Inflammatory macrophage treated with lipopolysaccharide for 1 hour (primary cell): ENCODE results near the gene RBM7.

ENCODE experiments used
- DNase-seq, 2 donors: peaks; one replicate each; pipeline ENCODE4 v3.0.0-alpha.2; 2020 to 2022

RBM7 gene

DNA sequence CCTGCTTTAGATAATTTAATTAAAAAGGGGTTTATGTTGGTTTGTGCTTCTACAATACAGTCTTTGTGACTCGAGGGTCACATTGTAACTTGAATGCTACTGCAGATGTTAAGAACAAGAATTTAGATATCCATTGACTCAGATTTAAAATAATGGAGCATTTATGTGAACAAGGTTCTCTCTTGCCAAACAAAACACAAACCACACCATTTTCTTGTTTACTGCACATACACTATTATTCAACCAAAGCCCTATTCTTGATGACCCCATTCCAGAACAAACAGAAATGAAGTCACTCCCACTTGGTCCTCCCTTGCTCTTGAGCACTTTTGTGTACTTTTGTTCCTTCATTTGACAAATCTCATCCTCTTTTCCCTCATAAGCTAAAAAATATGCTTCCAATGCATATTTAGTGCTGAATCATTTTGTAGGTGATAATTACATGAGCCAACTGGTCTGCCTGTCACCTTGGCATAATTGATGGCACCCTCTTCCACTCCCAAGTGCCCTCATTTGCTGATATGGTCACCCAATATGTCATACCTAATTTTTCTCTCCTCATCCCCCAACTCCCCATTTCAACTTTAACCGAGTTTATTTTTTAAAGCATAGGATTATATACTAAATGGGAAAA is 3.0 kb upstream of the RBM7 start:
- no peak for DNase-seq

- no peak for DNase-seq
Observed at GRCh38 chr11:114398303-114398920, 2.1 kb upstream of the RBM7 start.

DNA sequence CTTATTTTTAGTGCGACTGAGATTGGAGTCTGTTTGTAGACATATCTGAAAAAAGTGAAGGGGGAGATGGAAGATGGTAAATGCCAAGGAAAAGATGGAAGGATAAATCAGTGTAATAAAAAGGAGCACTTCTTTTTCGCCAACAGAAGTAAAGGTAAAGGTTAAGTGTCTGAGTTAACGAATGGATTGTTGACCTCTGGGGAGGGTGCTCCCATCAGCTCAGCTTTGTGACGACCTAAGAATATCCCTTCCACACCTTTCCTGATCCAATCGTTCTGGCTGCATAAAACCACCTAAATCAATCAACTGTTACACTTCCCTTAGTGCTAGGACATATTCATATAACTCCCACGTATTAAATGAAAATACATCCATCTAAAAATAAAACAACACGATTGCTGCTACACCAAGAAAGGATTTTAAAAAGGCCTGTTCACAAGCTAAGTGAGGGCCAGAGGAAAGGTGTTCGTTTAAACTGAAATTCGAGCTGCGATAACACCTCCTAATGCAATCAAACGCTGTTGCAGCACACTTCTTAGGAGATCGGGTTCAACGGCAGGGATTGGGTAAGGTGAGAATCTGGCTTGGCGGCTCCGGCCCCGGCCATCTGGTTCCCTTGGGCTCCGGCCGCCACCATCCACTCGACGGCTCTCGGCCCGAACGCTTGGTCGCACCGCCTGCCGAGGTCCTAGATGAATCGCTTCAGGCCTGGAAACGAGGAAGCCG is 813 bp upstream of the RBM7 start:
- no peak for DNase-seq

- no peak for DNase-seq
Observed at GRCh38 chr11:114400915-114401223, 403 bp downstream of the RBM7 start.

DNA sequence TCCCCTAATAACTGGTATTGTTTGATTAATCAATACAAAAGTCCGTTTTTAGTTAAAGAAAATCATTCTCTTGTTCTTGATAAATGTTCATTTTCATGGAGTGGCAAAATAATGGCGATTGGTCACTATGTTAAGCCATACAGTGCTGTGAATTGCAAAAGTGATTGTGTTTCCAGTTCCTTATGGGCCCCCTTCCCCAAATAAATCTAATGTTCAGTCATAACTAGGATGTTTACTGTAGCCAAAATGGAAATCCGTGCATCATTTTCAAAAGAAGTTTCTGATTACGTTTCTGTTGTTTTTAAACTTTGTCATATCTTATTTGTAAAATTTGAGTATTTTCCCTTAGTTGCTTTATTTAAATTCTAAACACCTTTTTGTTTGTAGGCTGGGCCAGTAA is 845 bp downstream of the RBM7 start:
- DNase-seq: peak; percentile 23 to 46

DNA sequence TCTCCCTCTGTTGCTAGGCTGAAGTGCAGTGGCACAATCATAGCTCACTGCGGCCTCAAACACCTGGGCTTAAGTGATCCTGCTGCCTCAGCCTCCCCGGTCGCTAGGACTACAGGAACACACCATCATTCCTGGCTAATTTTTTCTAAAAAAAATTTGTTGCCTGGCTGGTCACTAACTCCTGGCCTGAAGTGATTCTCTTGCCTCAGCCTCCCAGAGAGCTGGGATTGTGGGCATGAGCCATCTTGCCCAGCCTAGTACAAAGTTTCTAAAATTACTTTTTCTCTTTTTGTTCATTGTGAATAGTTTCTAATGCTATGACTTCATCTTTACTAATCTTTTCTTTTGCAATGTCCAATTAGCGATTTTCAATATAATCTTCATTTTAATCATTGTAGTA is 12.5 kb downstream of the RBM7 start:
- no peak for DNase-seq

GRCh38 chr11:114413958-114414357 is 13.5 kb downstream of the RBM7 start:
- no peak for DNase-seq

GRCh38 chr11:114416441-114416961 is 16.0 kb downstream of the RBM7 start:
- DNase-seq: no peak

- DNase-seq: no peak
Observed at GRCh38 chr11:114426280-114426679, 25.8 kb downstream of the RBM7 start.

DNA sequence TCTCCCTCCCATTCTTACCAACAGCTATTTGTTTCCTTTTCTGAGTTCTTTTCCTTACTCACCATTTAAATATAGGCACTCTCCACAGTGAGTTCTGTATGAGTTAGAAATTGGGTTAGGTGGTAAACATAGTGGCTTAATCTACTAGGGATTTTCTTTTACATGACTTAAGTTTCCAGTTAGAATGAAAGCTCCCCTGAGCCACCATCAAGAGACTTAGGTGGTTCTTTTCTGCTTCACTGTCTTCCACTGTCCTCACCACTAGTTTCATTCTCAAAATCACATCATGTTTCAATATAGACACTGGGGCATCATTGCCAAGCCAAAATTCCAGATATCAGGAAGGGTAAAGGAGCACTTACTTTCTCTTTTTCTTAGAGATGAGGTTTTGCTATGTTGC is 29.8 kb downstream of the RBM7 start:
- DNase-seq: no peak

GRCh38 chr11:114432893-114433292 is 32.4 kb downstream of the RBM7 start:
- DNase-seq: no peak

- no peak for DNase-seq
Observed at GRCh38 chr11:114433376-114433775, 32.9 kb downstream of the RBM7 start.

DNA sequence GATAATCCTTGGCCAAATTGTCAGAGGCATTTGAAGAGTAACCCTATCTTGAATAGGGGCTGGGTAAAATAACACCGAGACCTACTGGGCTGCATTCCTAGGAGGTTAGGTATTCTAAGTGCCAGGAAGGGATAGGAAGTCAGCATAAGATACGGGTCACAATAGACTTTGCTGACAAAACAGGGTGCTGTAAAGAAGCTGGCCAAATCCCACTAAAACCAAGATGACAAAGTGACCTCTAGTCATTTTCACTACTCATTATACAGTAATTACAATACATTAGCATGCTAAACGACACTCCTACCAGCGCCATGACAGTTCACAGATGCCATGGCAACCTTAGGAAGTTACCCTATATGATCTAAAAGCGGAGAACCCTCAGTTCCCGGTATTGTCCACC is 37.8 kb downstream of the RBM7 start:
- no peak for DNase-seq

DNA sequence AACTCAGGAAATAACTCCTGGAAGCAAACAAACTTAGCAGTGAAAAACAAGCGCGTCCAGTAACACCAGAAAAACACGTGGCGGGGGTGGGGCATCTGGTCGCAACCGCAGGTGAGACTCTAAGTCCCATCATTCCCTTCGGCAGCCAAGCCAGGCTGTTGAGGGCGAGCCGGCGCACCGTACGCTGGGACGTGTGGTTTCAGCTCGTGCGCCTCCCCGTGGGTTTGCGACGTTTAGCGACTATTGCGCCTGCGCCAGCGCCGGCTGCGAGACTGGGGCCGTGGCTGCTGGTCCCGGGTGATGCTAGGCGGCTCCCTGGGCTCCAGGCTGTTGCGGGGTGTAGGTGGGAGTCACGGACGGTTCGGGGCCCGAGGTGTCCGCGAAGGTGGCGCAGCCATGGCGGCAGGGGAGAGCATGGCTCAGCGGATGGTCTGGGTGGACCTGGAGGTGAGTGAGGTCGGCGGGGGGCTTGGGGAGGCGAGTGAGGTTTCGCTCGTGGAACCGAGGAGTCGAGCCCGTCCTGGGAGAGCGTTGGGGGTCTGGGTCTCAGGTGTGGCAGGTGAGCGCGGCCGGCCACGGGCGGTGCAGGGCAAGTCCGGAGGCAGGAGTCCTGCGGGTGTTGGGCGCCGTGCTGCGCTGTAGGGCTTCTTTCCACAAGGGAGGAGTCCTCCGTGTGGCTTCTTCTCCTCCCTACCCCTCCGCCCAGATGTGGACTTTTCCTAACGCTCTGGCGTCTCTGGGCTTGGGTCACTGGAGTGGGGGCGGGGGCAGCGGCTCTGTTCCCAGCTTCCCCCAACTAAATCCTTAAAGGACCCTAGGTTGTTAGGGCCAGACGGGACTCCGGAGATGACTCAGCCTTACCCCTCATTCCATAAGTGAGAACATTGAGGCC is 39.0 kb downstream of the RBM7 start, which contains the start of gene REXO2:
Gene REXO2, plus strand, starts transcription at position 239 of the 892 bp plus-strand sequence. Its CDS starts 62 bp downstream, at position 301.
- peak; percentile 89 to 92 for DNase-seq

GRCh38 chr11:114440121-114440860 is 39.8 kb downstream of the RBM7 start:
- no peak for DNase-seq

GRCh38 chr11:114440971-114441763 is 40.7 kb downstream of the RBM7 start:
- no peak for DNase-seq

DNA sequence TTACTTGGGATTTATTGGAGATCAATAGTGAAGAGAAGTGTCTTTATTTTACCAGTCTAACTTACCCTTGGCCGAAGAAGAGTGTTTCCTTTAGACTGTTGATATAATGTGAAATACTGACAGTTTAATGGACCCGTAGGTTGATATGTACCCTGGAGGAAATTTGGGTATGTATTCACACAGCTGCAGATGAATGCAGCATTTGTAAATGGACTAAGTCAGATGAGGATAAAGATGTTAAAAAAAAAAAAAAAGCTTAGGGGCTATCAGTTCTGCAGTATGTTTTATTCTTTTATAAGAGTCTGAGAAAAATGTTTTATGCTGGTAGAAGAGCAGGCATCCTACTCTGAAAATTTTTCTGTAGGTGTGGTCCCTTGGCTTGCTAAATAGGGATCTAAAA is 41.5 kb downstream of the RBM7 start:
- no peak for DNase-seq

DNA sequence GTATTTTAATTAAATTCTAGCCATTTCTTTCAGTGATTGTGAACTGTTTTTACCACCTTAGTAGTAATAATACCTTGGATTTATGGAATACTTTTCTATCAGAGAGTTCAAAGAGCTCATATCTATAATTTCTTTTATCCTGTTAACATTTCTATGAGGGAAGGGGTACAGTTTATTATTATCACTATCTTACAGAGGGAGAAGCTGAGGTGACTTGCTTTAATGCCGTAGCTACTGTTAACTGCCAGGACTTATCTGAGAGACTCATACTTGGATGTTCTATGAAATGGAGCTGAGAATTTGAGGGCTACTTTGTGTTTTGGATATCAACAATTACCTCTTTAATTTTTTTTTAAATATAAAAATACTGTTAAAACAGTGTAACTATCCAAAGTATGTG is 42.1 kb downstream of the RBM7 start:
- DNase-seq: no peak

DNA sequence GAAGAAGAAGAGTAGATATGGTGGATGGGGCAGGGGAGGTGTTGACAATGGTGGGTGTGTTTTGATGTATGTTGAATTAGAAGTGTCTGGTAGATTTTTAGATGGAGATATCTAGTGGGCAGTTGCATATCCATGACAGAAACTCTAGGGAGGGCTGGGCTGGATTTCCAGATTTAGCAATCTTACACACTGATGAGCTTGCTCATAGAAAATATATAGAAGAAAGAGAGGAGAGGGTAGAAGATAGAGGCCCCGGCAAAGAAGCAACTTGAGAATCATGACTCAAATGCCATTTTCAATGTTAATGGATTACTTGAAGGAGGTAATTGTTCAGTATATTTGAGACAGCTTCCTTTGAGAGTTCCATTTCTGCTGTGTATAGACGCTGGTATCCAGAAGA is 47.0 kb downstream of the RBM7 start:
- no peak for DNase-seq

GRCh38 chr11:114447892-114448291 is 47.4 kb downstream of the RBM7 start:
- DNase-seq: no peak

DNA sequence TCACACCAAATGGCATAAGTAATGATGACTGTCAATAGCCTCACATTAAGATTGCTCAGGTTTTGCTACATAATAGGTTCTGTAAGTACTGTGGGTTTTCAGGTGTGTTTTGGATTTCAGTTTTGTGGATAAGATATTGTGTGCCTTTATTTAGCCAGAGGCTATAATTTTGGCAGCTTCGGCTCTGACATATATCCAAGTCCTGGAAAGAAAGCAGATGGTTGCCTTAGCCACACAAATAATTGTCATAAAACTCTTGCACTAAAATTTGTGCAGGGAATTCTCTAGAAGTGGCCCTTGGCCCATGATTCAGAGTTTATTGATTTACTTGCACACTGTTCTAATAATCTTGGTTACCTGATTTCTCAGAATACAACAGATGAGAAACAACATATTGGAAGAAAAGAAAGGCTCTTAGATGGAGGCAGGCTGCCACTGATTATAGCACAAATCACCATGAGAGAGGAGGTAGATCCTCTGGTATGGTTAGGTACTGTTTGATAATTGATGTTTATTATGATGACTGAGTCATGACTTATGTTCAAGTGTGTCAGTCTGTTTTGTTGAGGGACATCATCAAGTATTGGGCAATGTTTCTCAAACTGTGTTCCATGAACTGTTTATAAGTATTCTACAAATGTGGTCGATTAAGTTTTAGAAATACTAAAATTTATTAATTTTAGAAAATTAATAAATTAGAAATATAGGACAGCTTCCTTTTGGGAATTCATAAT is 48.5 kb downstream of the RBM7 start:
- no peak for DNase-seq
